NCI-H1417 treated with DMSO at 0.1 percent for 48 hours (cell line): ENCODE data around the gene MAP1A.

ENCODE experiments used
- DNase-seq: peaks from one replicate; lab custom pipeline; 2025; lab: John Stamatoyannopoulos, UW

Gene MAP1A

GRCh38 chr15:43511012-43511885 is 6.2 kb upstream of the MAP1A start:
- no peak for DNase-seq

DNA sequence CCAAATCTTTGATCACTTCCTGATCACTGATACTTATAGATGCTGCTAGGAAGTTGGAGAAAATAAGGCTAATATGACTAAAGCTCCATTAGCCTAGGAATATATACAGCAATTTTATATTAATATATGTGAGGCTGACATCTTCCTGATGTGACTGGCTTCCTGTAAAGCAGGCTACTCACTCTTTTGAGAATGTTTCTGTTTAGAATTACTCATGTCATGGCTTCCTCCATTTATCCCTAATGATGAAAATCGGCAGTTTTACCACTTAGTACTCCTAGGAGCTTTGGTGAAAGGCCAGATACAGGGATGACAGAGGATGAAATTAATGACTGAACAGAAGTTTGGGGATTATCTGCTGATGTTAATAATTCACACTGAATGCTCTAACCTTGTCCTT is 3.9 kb upstream of the MAP1A start:
- no peak for DNase-seq

- no peak for DNase-seq
These were observed 3.0 kb upstream of the MAP1A start for GRCh38 chr15:43514241-43515057.

DNA sequence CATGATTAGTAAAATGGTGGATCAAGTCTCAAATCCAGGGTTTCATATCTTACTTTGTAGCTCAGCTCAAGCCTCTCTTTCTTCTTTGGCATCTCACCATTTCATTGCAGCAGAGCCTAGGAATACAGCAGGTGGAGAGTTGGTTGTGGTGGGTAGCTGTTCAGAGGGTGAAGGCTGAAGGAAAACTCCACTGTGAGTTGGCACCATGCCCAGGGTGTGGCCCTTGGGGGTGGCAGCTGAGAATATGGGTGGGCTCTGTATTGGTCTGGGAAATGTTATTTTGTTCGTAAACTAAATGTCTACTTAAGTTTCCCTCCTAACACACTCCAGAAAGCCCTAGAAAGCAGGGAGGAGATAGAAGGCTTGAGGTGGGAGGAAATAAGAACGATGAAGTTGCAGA is 1.7 kb upstream of the MAP1A start:
- DNase-seq = no peak

DNA sequence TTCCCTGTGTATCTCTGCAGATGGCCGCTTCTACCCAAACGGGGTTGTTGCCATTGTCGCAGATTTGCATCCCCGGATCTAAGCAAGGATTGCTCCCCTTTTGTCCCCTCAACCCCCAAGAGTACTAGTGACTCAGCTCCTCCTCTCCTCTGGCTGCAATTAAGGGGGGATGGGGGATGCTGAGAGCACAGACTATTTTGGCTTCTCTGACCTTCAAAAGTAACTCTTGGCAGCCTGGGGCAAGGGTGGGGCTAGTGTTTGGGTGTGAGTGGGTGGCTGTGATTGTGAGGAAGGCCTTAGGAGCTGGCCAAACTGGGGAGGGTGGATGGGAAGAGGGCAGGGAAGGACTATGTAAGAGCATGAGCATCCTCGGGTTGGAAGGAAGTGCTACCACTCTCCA is 1.2 kb upstream of the MAP1A start:
- no peak for DNase-seq

GRCh38 chr15:43516801-43517353 is 531 bp upstream of the MAP1A start:
- no peak for DNase-seq

DNA sequence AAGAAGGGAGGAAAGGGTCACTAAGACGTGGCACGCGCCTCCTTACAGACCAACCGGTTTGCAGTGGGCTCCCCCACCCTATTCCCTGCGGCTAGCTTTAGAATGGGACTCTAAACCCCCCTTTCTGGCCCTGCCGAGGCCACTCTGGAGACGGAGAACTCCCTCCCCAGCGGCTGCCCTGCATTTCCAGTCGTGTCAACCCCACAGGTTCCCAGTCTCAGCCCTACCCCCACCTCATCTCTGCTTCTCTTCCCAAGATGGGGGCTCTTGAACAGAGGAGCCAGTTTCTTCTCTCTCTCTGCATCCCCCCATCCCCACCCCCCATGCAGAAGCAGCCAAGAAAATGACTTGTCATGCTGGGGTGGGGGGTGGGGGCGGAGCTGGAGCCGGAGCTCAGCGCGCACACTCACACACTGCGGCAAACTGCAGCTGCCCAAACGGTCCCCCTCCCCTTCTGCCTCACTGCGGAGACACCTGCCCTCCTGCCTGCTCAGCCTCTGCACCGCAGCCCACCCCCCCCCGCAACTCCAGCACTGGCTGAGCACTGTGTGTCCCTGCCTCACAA is 871 bp downstream of the MAP1A start:
- DNase-seq = no peak

GRCh38 chr15:43519196-43519595 is 1.8 kb downstream of the MAP1A start:
- no peak for DNase-seq

DNA sequence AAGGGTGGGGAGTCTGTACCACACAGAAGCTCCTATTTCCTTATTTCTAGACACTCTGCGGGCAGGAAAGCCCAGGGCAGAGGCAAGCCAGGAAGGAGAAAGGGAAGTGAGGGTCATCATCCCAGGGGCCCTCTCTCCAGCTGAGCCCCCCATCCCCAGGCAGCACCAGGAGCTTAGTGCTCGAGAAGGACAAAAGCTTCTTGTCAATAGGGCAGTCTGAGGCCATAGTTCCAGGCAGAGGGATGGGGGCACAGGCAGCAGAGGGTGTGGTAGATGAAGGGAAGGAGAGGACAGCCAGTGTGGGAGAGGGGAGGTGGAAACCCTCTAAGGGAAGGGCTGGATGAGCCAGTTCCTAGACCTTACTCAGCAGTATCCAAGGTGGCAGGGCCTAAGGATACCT is 2.7 kb downstream of the MAP1A start:
- no peak for DNase-seq

- DNase-seq = no peak
These were observed 4.0 kb downstream of the MAP1A start for GRCh38 chr15:43521419-43521818.

DNA sequence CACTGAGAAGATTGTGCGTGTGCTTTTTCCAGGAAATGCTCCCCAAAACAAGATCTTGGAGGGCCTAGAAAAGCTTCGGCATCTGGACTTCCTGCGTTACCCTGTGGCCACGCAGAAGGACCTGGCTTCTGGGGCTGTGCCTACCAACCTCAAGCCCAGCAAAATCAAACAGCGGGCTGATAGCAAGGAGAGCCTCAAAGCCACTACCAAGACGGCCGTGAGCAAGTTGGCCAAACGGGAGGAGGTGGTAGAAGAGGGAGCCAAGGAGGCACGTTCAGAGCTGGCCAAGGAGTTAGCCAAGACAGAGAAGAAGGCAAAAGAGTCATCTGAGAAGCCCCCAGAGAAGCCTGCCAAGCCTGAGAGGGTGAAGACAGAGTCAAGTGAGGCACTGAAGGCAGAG is 4.8 kb downstream of the MAP1A start:
- no peak for DNase-seq

DNA sequence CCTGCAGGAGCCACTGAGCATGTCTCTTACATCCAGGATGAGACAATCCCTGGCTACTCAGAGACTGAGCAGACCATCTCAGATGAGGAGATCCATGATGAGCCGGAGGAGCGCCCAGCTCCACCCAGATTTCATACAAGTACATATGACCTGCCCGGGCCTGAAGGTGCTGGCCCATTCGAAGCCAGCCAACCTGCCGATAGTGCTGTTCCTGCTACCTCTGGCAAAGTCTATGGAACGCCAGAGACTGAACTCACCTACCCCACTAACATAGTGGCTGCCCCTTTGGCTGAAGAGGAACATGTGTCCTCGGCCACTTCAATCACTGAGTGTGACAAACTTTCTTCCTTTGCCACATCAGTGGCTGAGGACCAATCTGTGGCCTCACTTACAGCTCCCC is 6.2 kb downstream of the MAP1A start:
- DNase-seq = no peak

DNA sequence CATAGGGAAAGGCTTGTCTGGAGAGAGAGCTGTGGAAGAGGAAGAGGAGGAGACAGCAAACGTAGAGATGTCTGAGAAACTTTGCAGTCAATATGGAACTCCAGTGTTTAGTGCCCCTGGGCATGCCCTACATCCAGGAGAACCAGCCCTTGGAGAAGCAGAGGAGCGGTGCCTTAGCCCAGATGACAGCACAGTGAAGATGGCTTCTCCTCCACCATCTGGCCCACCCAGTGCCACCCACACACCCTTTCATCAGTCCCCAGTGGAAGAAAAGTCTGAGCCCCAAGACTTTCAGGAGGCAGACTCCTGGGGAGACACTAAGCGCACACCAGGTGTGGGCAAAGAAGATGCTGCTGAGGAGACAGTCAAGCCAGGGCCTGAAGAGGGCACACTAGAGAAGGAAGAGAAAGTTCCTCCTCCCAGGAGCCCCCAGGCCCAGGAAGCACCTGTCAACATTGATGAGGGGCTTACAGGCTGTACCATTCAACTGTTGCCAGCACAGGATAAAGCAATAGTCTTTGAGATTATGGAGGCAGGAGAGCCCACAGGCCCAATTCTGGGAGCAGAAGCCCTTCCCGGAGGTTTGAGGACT is 6.9 kb downstream of the MAP1A start:
- DNase-seq = no peak

- DNase-seq = no peak
These were observed 7.7 kb downstream of the MAP1A start for GRCh38 chr15:43525131-43525530.

- DNase-seq = no peak
These were observed 9.0 kb downstream of the MAP1A start for GRCh38 chr15:43526261-43526930.

- no peak for DNase-seq
These were observed 9.8 kb downstream of the MAP1A start for GRCh38 chr15:43527016-43527801.

GRCh38 chr15:43527802-43528541 is 10.6 kb downstream of the MAP1A start:
- DNase-seq = no peak

- no peak for DNase-seq
These were observed 11.2 kb downstream of the MAP1A start for GRCh38 chr15:43528542-43529007.

GRCh38 chr15:43529141-43529540 is 11.7 kb downstream of the MAP1A start:
- DNase-seq = no peak
